VCaP (cell line): Measurements from ENCODE around the gene ANTXR1.

ENCODE experiments used
- H3K27ac ChIP-seq: fragments of 450-650 bp; 2 replicates; pipeline ENCODE4 v1.5.1; 2017
- TF ChIP-seq, protein P1 (sequence below): fragments of 450-650 bp; conservative IDR thresholded peaks from 2 replicates; pipeline ENCODE4 v1.5.1; 2017; ENCODE audit warnings: mild to moderate bottlenecking, moderate library complexity

The ANTXR1 gene

DNA sequence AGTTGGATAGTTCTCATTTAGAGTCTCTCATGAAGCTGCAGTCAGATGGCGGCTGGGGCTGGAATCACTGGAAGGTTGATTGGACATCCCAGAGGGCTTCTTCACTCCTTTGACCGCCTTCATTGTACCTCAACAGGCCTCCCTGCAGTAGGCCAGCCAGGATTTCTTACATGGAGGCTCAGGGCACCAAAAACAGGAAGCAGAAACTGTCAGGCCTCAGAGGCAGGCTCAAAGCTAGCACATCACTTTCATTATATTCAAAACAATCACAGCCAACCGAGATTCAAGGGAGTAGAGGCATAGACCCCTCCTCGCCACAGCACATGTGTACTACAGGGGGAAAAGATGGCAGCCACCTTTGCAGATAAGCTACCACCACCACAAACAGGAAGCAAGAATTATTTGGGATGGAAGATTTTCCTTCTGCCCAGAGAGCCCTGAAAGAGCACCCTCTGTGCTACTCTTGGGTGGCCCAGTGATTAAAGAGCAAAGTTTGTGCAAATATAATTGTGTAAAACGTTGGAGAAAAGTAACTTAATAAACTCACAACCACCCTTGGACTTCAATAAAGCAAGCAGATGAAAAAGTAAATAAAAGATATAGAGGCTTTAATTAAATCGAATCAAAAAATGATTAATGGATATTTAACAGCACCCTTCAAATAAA lies 218.8 kb downstream of the ANTXR1 start:
- H3K27ac ChIP-seq = no peak overlapping the region

DNA sequence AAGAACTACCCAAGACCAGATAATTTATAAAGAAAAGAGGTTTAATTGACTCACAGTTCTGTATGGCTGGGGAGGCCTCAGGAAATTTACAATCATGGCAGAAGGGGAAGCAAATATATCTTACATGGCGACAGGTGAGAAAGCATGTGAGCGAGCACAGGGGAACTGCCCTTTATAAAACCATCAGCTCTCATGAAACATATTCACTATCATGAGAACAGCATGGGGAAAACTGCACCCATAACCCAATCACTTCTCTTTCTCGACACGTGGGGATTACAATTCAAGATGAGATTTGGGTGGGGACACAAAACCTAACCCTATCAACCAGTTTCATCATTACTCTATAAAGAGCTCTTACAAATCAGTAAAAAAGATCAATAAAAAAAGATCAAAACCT lies 222.9 kb downstream of the ANTXR1 start:
- peak overlapping the region; percentile 67 for H3K27ac ChIP-seq

More for the DNA sequence above, 218.8 kb downstream of the ANTXR1 start:
- TF ChIP-seq, protein P1, sequence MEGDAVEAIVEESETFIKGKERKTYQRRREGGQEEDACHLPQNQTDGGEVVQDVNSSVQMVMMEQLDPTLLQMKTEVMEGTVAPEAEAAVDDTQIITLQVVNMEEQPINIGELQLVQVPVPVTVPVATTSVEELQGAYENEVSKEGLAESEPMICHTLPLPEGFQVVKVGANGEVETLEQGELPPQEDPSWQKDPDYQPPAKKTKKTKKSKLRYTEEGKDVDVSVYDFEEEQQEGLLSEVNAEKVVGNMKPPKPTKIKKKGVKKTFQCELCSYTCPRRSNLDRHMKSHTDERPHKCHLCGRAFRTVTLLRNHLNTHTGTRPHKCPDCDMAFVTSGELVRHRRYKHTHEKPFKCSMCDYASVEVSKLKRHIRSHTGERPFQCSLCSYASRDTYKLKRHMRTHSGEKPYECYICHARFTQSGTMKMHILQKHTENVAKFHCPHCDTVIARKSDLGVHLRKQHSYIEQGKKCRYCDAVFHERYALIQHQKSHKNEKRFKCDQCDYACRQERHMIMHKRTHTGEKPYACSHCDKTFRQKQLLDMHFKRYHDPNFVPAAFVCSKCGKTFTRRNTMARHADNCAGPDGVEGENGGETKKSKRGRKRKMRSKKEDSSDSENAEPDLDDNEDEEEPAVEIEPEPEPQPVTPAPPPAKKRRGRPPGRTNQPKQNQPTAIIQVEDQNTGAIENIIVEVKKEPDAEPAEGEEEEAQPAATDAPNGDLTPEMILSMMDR = no peak

DNA sequence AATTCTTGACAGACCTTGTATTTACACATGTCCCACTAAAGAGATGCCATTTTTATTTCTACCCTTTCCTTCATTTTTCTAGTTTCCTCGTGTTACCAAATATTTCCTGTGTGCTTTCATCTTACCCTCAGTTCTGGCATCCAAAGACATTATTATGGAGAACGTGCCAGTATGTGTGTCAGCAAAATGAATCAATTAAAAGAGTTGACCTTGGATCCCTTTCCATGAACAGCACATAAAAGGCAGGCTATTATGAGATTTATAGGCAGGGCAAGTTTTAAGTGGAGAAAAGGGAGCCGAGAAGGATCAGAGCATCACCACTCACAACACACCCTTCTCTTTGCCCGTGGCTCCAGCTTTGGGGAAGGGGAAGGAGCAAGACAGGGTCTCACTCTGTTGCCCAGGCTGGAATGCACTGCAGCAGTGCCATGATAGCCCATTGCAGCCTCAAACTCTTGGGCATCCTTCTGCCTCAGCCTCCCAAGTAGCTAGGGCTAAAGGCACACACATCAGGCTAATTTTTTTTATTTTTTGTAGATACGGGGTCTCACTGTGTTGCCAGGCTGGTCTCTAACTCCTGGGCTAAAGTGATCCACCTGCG lies 224.2 kb downstream of the ANTXR1 start:
- TF ChIP-seq, protein P1 = no peak
- H3K27ac ChIP-seq = peak overlapping the region; percentile 67

DNA sequence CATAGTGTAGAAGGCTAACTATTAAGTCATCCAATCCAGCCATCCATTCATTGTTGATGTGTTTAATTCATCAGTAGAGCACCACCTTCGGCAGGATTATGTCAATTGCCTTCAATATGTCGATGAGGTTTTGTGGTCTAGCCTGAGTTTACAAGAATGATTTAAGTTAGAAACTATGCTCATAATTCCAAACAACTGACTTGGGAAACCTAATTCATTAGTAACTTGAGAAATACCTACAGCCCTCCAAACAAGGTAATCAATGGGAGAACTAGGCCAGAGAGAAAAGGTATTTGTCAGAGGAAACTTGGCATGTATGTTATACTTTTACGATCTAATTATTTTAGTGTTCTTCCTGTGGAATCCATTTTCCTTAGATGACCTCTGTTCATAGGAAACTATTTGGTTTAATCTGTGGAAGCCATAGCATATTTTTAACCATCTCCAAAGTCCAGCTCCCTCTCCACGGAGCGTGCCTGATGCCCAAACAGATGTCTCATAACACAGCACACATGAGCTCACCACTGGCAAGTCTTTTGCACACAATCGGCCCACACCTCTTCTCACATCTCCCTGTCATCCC lies 225.6 kb downstream of the ANTXR1 start:
- peak overlapping the region; percentile 67 for H3K27ac ChIP-seq

DNA sequence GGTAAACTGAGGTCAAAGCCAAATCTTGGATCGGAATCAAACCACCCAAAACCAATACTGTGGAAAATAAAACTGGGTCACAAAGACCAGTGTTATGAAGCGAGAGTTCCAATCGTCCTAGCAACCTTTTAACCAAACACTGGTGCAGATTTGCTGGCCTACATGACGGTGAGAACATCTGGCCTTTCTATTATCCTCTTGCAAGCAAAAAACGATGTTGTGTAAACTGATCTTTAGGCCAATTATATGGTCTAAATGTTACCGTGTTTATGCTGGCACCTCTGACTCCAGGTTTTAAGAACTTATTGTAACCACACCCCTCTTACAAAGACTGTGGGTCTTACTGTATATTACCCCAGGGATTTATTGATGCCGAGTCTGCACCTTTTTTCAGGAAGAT lies 228.1 kb downstream of the ANTXR1 start:
- H3K27ac ChIP-seq = peak overlapping the region; percentile 50; the same call in 1 of the 2 replicates
- TF ChIP-seq, protein P1 = no peak

More for the DNA sequence above, 225.6 kb downstream of the ANTXR1 start:
- TF ChIP-seq, protein P1 = no peak

DNA sequence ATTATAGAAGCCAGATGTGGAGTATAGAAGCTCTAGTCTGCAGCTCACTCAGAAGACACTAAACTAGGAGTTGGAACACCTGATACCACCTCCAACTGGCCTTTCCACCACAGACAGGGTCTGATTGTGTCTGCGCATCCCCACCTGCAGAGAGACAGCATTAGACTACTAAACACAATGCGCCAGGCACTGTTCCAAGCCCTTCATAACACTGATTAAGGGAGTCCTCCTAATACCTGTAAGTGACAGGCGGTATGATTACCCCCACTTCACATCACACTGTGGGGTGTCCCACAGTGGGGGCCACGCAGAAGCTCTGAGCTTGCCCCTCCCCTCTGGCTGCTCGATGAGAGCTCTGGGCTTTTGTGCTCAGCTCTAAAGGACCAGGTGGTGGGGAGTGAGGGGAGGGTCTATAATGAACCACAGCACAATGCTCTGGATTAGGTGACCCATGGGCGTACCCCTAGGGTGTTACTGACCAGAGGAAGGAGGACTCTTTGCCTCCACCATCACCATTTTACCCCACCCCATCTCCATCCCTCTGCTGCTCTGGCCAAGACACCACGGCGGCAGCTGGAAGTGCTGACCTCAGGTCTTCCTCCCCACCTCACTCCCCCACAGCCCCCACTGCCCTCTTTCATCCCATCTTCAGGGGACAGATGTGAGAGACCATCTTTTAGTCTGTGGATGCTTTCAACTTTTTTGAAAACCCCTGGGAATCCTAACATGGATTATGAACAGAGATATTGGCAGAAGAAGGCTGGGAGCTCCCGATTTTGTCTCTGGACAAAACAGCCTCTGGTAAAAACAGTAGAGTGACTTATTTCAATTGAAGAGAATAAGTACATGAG lies 228.9 kb downstream of the ANTXR1 start:
- peak overlapping the region; percentile 50 for H3K27ac ChIP-seq
- TF ChIP-seq, protein P1 = no peak

DNA sequence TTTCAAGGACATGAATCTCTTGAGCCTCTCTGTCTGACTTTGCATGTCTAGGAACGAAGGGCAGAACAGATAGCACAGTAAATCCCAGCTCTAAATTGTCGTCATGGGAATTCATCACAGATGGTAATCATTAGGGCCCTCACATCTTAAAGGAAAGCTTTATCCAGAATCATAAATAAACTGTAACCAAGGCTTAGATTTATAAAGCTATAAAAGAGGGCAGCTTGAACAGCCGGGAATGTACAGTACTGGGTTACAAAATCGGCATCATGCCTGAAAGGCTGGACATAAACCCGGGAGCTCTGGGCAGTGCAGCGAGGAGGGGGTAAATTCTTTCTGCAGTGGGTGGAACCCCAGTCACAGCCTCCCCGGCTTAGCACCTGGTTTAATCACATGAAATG lies 229.7 kb downstream of the ANTXR1 start:
- H3K27ac ChIP-seq = peak overlapping the region; percentile 50
- TF ChIP-seq, protein P1 = no peak
